ENCODE measurements around the gene WDR37. TPM values are rescaled to one million over a fixed set of nuclear protein-coding genes. Genes with fewer than 3 reads are reported as not detected.

Gene WDR37
- total and polyA plus RNA-seq, 2 donors (not counting 1 experiment from before 2014, with no cell fraction given) = 17.3 to 33.2 TPM

DNA sequence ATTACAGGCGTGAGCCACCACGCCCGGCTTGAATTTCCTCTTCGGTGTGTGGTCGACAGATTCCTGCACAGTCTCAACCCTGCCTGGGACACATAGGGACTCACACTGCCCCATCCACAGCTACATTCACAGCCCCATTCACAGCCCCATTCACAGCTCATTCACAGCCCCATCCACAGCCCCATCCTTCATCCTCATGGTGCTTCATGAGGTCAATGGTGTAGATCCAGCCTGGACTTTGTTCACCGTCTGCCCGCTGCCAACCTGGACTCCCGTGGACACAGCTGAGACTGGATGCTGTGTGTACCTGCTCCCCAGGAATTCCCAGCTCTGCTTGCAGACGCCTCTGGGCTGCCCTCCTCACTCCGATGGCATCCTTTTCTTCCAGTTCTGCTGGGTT, 35.7 kb upstream of the WDR37 start:
- TF ChIP-seq EZH2 (IDR thresholded peaks at IDR 0.05; ENCODE audit: borderline replicate concordance, insufficient read depth, low read depth, low read length, poor library complexity, severe bottlenecking) (no peak), CTCF (IDR thresholded peaks at IDR 0.05) (no peak)
- no peaks in the 10 kb centered on the region for H3K9me3 Mint-ChIP-seq (ENCODE audit: insufficient read depth)
- no peak overlapping the region for H3K27ac Mint-ChIP-seq
- no peak overlapping the region for H3K4me3 ChIP-seq (ENCODE audit: control extremely low read depth in 1 of 5, extremely low read depth in 1 of 5, insufficient read depth in 1 of 5, low read depth in 2 of 5, low read length in 4 of 5)
- no peak overlapping the region for H3K4me2 ChIP-seq (replicated peaks; ENCODE audit: low read depth, low read length, poor library complexity, severe bottlenecking)
- CTCF ChIA-PET = no interaction called here
- intact Hi-C loops (cut with micrococcal nuclease) = no loop called here
- H3K4me1 ChIP-seq (ENCODE audit: control insufficient read depth in 2 of 2, insufficient read depth in 2 of 2, low read length in 2 of 2) = no peaks in the 10 kb centered on the region
- no peaks in the 10 kb centered on the region for H3K79me2 ChIP-seq (ENCODE audit: control insufficient read depth, insufficient read depth, low read length)
- no peak overlapping the region for H3K27ac ChIP-seq (ENCODE audit: low read length in 2 of 2)
- WGBS (ENCODE audit: insufficient coverage) = 92% methylated on average over 7 of the region's 10 CpGs
- H2AFZ ChIP-seq (ENCODE audit: insufficient read depth, low read depth, low read length, poor library complexity, severe bottlenecking) = no peak overlapping the region
- H3K36me3 ChIP-seq (replicated peaks in 1 of 2; ENCODE audit: control extremely low read depth in 1 of 2, control insufficient read depth in 1 of 2, extremely low read depth in 1 of 2, insufficient read depth in 2 of 2, low read length in 1 of 2) = peaks cover 0 to 24% of the 10 kb centered on the region in 2 experiments
- H3K27me3 Mint-ChIP-seq = no peaks in the 10 kb centered on the region
- H3K4me3 Mint-ChIP-seq = no peak overlapping the region
- DNase-seq (no peak), ATAC-seq (ENCODE audit: low read depth) (no peak)
- no peaks in the 10 kb centered on the region for H4K20me1 ChIP-seq (ENCODE audit: control insufficient read depth, insufficient read depth, low read length, poor library complexity, severe bottlenecking)
- H3K9ac ChIP-seq (ENCODE audit: low read length) = no peak overlapping the region
- H3K9me3 ChIP-seq (ENCODE audit: control extremely low read depth in 1 of 3, control insufficient read depth in 2 of 3, insufficient read depth in 1 of 3, low read length in 2 of 3) = no peaks in the 10 kb centered on the region
- H3K27me3 ChIP-seq (replicated peaks in 1 of 4; ENCODE audit: control extremely low read depth in 1 of 4, control insufficient read depth in 3 of 4, insufficient read depth in 4 of 4, low read length in 3 of 4) = no peaks in the 10 kb centered on the region
- no peaks in the 10 kb centered on the region for H3K4me1 Mint-ChIP-seq
- POLR2A ChIA-PET = no interaction called here

DNA sequence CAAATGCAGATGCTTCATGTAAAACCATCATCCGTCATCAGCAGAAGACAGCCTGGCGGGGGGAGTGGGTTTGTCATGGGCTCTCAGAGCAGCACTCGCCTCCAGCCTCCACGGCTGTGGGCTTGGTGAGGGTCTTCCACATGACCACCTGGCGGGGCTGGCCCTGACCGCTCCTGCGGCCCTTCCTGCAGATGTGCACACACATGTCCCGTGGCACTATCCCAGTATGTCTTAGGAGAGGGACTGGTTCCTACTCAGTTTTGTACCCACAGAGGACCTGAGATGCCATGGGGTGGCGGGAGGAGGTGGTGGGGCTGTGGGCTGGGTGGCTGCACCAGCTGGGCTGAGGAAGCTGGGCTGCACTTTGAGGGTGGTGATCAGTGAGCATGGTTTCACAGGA, 35.2 kb upstream of the WDR37 start:
- Histone ChIP-seq H3K27me3 (replicated peaks in 1 of 4; ENCODE audit: control extremely low read depth in 1 of 4, control insufficient read depth in 3 of 4, insufficient read depth in 4 of 4, low read length in 3 of 4) (no peaks in the 10 kb centered on the region), H3K36me3 (replicated peaks in 1 of 2; ENCODE audit: control extremely low read depth in 1 of 2, control insufficient read depth in 1 of 2, extremely low read depth in 1 of 2, insufficient read depth in 2 of 2, low read length in 1 of 2) (peaks cover 0 to 20% of the 10 kb centered on the region in 2 experiments), H3K27ac (ENCODE audit: low read length in 2 of 2) (no peak overlapping the region), H3K9me3 (ENCODE audit: control extremely low read depth in 1 of 3, control insufficient read depth in 2 of 3, insufficient read depth in 1 of 3, low read length in 2 of 3) (no peaks in the 10 kb centered on the region), H3K4me2 (replicated peaks; ENCODE audit: low read depth, low read length, poor library complexity, severe bottlenecking) (no peak overlapping the region), H2AFZ (ENCODE audit: insufficient read depth, low read depth, low read length, poor library complexity, severe bottlenecking) (no peak overlapping the region), H3K4me1 (ENCODE audit: control insufficient read depth in 2 of 2, insufficient read depth in 2 of 2, low read length in 2 of 2) (no peaks in the 10 kb centered on the region), H3K9ac (ENCODE audit: low read length) (no peak overlapping the region), H4K20me1 (ENCODE audit: control insufficient read depth, insufficient read depth, low read length, poor library complexity, severe bottlenecking) (no peaks in the 10 kb centered on the region), H3K4me3 (ENCODE audit: control extremely low read depth in 1 of 5, extremely low read depth in 1 of 5, insufficient read depth in 1 of 5, low read depth in 2 of 5, low read length in 4 of 5) (no peak overlapping the region), H3K79me2 (ENCODE audit: control insufficient read depth, insufficient read depth, low read length) (no peaks in the 10 kb centered on the region)
- ChIA-PET POLR2A (no interaction called here), CTCF (no interaction called here)
- Mint-ChIP-seq H3K27ac (no peak overlapping the region), H3K9me3 (ENCODE audit: insufficient read depth) (no peaks in the 10 kb centered on the region), H3K4me1 (no peaks in the 10 kb centered on the region), H3K4me3 (no peak overlapping the region), H3K27me3 (no peaks in the 10 kb centered on the region)
- WGBS (ENCODE audit: insufficient coverage) = 93% methylated on average over 8 of the region's 9 CpGs
- TF ChIP-seq CTCF (IDR thresholded peaks at IDR 0.05) = no peak
- no peak for TF ChIP-seq EZH2 (IDR thresholded peaks at IDR 0.05; ENCODE audit: borderline replicate concordance, insufficient read depth, low read depth, low read length, poor library complexity, severe bottlenecking)
- intact Hi-C loops (cut with micrococcal nuclease) = no loop called here
- DNase-seq = no peak
- ATAC-seq (ENCODE audit: low read depth) = no peak

All from B cell (primary cell).